Ishikawa (cell line): ENCODE data around the gene SEC11C.

Source experiments
- CEBPB ChIP-seq: IDR thresholded peaks from 2 replicates; pipeline ENCODE4 v1.6.1; 2012
- CREB1 ChIP-seq: IDR thresholded peaks from 2 replicates; pipeline ENCODE4 v1.6.1; 2012; ENCODE audit warnings: low read depth
- EGR1 ChIP-seq: IDR thresholded peaks from 2 replicates; pipeline ENCODE4 v1.6.1; 2012
- EP300 ChIP-seq: IDR thresholded peaks from 2 replicates; pipeline ENCODE4 v1.6.1; 2012; ENCODE audit warnings: borderline replicate concordance
- FOXM1 ChIP-seq: IDR thresholded peaks from 2 replicates; pipeline ENCODE4 v1.6.1; 2012; ENCODE audit warnings: low read depth, borderline replicate concordance
- MAX ChIP-seq: IDR thresholded peaks from 2 replicates; pipeline ENCODE4 v1.6.1; 2012
- NFIC ChIP-seq: IDR thresholded peaks from 2 replicates; pipeline ENCODE4 v1.6.1; 2012
- RAD21 ChIP-seq: IDR thresholded peaks from 2 replicates; pipeline ENCODE4 v1.6.1; 2012; ENCODE audit warnings: low read depth
- REST ChIP-seq: IDR thresholded peaks from 2 replicates; pipeline ENCODE4 v1.6.1; 2012; ENCODE audit warnings: low read depth, mild to moderate bottlenecking
- TAF1 ChIP-seq: IDR thresholded peaks from 2 replicates; pipeline ENCODE4 v1.6.1; 2012; ENCODE audit warnings: low read depth, mild to moderate bottlenecking
- TCF12 ChIP-seq: IDR thresholded peaks from 2 replicates; pipeline ENCODE4 v1.6.1; 2012; ENCODE audit warnings: low read depth
- TEAD4 ChIP-seq: IDR thresholded peaks from 2 replicates; pipeline ENCODE4 v1.6.1; 2012
- USF1 ChIP-seq: IDR thresholded peaks from 2 replicates; pipeline ENCODE4 v1.6.1; 2012
- YY1 ChIP-seq: IDR thresholded peaks from 2 replicates; pipeline ENCODE4 v1.6.1; 2012; ENCODE audit warnings: low read depth
- ZBTB7A ChIP-seq: IDR thresholded peaks from 2 replicates; pipeline ENCODE4 v1.6.1; 2012; ENCODE audit warnings: low read depth

The SEC11C gene

DNA sequence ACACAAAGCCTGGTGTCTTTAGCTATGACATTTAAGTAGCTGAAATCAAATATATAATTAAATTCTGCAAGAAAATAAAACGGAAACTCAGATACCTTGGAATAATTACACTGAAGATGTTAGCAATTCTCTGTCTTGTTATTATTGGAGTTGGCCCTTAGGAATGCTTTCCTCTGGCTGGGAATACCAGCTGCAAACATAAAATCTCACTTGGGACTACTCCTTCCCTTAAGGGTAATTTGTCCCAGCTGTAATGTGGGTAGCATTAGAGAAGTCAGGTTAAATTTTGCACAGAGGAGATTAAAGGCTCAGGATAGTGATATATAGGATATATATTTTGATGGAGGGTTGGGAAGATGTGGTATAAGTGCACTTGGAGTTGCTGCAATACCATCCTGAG lies 43.0 kb downstream of the SEC11C start:
- TF ChIP-seq CREB1, result no peak
- no peak for TF ChIP-seq EGR1
- TF ChIP-seq TEAD4, result no peak
- no peak for TF ChIP-seq FOXM1
- no peak for TF ChIP-seq TCF12
- no peak for TF ChIP-seq RAD21
- TF ChIP-seq ZBTB7A, result no peak
- no peak for TF ChIP-seq YY1
- TF ChIP-seq TAF1, result no peak
- no peak for TF ChIP-seq CEBPB
- TF ChIP-seq MAX, result no peak
- TF ChIP-seq EP300, result no peak
- no peak for TF ChIP-seq REST
- no peak for TF ChIP-seq NFIC
- no peak for TF ChIP-seq USF1

- TF ChIP-seq EP300 (no peak), TEAD4 (no peak), RAD21 (no peak), TCF12 (no peak), USF1 (no peak), NFIC (no peak), REST (no peak), MAX (no peak), TAF1 (no peak), YY1 (no peak), ZBTB7A (no peak), CREB1 (no peak), CEBPB (no peak), FOXM1 (no peak), EGR1 (no peak)
Measured at GRCh38 chr18:59189008-59189407, 49.3 kb downstream of the SEC11C start.

DNA sequence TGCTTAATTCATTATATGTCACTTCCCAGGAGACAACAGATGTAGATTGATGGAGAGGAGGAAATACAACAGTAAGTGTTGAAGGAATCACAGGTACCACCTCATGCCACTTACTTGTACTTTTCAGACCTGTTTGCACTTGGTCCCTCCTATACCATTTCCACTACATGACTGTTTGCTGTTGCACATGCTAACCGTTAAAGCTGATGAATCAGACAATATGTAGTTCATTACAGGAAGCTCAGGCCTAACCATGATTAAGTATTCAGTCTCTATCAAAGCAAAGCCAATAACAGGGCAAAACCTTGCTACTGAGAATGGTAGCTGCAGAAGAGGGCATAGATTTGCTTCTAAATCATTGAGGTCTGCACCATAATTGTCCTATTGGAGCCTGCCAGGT lies 50.1 kb downstream of the SEC11C start:
- no peak for TF ChIP-seq REST
- no peak for TF ChIP-seq NFIC
- no peak for TF ChIP-seq EGR1
- no peak for TF ChIP-seq ZBTB7A
- TF ChIP-seq FOXM1, result no peak
- TF ChIP-seq TAF1, result no peak
- TF ChIP-seq RAD21, result no peak
- TF ChIP-seq USF1, result no peak
- TF ChIP-seq EP300, result no peak
- no peak for TF ChIP-seq TEAD4
- no peak for TF ChIP-seq YY1
- no peak for TF ChIP-seq CREB1

DNA sequence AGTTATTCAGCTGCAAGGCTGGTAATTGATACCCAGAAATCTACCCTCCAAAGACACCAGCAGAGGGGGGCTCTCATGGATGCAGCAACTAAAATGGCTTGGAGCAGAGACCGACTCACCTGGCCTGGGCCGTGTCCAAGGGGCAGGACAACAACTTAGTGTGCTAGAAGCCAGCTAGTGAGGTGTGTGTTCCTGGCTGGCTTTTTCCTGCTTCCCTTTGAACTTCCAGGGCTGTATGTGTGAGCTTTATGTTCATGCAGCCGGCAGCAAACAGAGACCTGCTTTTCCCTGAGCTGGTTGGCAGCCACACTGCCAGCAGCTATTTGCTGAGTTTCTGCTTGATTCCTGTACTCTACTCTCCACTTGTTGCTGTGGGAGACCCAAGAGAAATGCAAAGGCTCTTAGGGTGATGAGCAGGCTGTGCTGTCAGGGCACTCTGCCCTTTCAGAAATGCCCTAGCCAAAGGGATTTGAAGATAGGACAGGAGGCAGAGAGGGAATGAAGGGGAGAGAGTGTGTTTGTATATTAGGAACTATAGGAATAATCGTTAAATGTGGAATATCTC lies 56.6 kb downstream of the SEC11C start:
- TF ChIP-seq EP300 (no peak), RAD21 (no peak), REST (no peak), NFIC (no peak), CREB1 (no peak), TEAD4 (no peak), USF1 (no peak), CEBPB (no peak), ZBTB7A (no peak), TCF12 (no peak), TAF1 (no peak), EGR1 (no peak), MAX (no peak)
